ENCODE data around the gene HS6ST3. TPM values are rescaled to one million over a fixed set of nuclear protein-coding genes. Genes with fewer than 3 reads are reported as not detected.

HS6ST3 gene
- total RNA-seq, 1 donor from 2014 or later, result 1.3 TPM

DNA sequence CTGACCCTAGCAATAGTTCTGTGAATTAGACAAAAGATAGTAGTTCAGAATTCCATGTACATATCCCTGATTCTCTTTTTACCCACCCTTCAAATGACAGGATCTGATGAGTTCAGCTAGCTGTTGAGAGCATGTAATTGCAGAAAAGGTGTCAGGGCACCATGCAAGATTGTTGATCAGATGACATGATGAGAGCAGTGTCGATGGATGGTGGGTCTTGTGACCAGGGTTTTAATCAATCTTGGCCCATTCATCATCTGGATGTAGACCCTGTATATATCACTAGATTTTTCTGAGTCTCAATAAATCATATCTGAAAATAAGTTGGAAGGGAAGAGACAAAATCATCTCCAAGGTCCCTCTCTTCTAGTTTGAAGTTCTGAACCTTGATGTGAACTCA lies 525.3 kb downstream of the HS6ST3 start:
- H3K4me3 Mint-ChIP-seq (ENCODE audit: unreplicated experiment), result no peak overlapping the region
- no peaks in the 10 kb centered on the region for H3K36me3 Mint-ChIP-seq (ENCODE audit: unreplicated experiment)
- H3K4me1 Mint-ChIP-seq (ENCODE audit: low read depth, unreplicated experiment), result no peaks in the 10 kb centered on the region
- H3K27ac Mint-ChIP-seq (ENCODE audit: unreplicated experiment), result no peak overlapping the region
- DNase-seq, result no peak
- H3K9me3 Mint-ChIP-seq (ENCODE audit: unreplicated experiment), result no peaks in the 10 kb centered on the region
- TF ChIP-seq, protein P1, sequence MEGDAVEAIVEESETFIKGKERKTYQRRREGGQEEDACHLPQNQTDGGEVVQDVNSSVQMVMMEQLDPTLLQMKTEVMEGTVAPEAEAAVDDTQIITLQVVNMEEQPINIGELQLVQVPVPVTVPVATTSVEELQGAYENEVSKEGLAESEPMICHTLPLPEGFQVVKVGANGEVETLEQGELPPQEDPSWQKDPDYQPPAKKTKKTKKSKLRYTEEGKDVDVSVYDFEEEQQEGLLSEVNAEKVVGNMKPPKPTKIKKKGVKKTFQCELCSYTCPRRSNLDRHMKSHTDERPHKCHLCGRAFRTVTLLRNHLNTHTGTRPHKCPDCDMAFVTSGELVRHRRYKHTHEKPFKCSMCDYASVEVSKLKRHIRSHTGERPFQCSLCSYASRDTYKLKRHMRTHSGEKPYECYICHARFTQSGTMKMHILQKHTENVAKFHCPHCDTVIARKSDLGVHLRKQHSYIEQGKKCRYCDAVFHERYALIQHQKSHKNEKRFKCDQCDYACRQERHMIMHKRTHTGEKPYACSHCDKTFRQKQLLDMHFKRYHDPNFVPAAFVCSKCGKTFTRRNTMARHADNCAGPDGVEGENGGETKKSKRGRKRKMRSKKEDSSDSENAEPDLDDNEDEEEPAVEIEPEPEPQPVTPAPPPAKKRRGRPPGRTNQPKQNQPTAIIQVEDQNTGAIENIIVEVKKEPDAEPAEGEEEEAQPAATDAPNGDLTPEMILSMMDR (IDR thresholded peaks at IDR 0.05; ENCODE audit: partially characterized antibody, unreplicated experiment), result no peak
- H3K27me3 Mint-ChIP-seq (ENCODE audit: unreplicated experiment), result no peaks in the 10 kb centered on the region

DNA sequence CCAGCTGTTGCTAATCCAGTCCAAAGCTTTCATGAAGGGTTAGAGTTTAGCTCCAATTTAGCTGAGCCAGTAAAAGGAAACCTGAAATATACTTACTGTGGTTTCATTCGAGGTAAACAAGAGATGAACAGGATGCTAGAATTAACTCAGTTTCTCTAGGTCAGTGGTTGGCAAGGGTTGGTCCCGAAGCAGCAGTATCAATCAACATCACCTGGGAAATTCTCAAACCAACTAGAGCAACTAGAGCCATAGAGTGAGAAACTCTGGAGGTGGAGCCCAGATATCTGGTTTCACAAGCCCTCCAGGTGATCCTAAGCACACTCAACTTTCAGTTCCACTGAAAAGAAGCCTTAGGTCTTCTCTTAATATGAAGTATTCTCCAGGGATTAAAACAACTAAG lies 527.6 kb downstream of the HS6ST3 start:
- Mint-ChIP-seq H3K36me3 (ENCODE audit: unreplicated experiment) (no peaks in the 10 kb centered on the region), H3K27me3 (ENCODE audit: unreplicated experiment) (no peaks in the 10 kb centered on the region), H3K27ac (ENCODE audit: unreplicated experiment) (no peak overlapping the region), H3K4me3 (ENCODE audit: unreplicated experiment) (no peak overlapping the region), H3K4me1 (ENCODE audit: low read depth, unreplicated experiment) (no peaks in the 10 kb centered on the region), H3K9me3 (ENCODE audit: unreplicated experiment) (no peaks in the 10 kb centered on the region)
- TF ChIP-seq, protein P1 (IDR thresholded peaks at IDR 0.05; ENCODE audit: partially characterized antibody, unreplicated experiment), result no peak
- DNase-seq, result no peak

DNA sequence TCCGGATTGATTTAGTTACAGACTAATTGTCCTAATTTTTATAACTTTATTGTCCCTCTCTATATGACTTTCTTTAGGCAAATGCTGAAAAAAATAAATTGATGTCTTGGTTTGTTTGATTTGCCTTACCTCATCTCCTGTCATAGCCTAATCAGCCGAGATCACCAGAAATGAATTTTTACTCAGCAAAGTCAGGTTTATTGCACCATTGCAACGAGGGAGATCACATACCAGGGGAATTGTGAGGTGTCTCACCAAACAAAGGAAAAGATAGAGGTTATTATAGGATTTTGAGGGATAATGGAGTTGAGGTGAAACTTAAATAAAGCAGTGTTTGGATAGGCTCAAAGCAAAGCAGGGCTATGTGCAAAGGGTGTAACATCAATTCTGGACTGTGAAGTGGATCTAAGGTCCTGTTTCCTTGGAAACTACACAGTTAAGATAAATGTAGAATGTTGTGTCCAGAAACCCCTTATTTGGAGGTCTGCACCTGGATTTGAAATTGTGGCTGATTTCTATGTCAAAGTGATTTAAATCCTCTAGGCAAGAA lies 531.8 kb downstream of the HS6ST3 start:
- H3K27ac Mint-ChIP-seq (ENCODE audit: unreplicated experiment), result no peak overlapping the region
- H3K4me1 Mint-ChIP-seq (ENCODE audit: low read depth, unreplicated experiment), result no peaks in the 10 kb centered on the region
- no peak for DNase-seq
- H3K9me3 Mint-ChIP-seq (ENCODE audit: unreplicated experiment), result no peaks in the 10 kb centered on the region
- TF ChIP-seq, protein P1 (IDR thresholded peaks at IDR 0.05; ENCODE audit: partially characterized antibody, unreplicated experiment), result no peak
- H3K27me3 Mint-ChIP-seq (ENCODE audit: unreplicated experiment), result no peaks in the 10 kb centered on the region
- no peak overlapping the region for H3K4me3 Mint-ChIP-seq (ENCODE audit: unreplicated experiment)
- no peaks in the 10 kb centered on the region for H3K36me3 Mint-ChIP-seq (ENCODE audit: unreplicated experiment)

DNA sequence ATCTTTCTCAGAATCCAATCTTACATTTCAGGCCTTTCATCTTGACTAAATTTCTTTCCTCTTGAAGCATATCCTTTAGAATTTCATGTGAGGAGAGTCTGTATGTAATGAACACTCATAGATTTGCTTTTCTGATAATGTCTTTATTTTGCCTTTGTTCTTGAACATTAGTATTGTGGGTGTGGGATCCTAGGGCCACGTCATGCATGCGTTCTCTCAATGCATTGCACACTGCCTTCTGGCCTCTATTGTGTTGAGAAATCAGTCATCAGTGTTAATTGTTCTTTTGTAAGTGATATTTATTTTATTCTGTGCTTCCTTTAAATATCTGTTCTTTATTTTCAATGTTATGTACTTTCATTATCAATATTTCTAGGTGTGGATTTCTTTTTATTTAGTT lies 539.4 kb downstream of the HS6ST3 start:
- Mint-ChIP-seq H3K9me3 (ENCODE audit: unreplicated experiment) (no peaks in the 10 kb centered on the region), H3K36me3 (ENCODE audit: unreplicated experiment) (no peaks in the 10 kb centered on the region), H3K4me1 (ENCODE audit: low read depth, unreplicated experiment) (no peaks in the 10 kb centered on the region), H3K27me3 (ENCODE audit: unreplicated experiment) (no peaks in the 10 kb centered on the region), H3K4me3 (ENCODE audit: unreplicated experiment) (no peak overlapping the region), H3K27ac (ENCODE audit: unreplicated experiment) (no peak overlapping the region)
- TF ChIP-seq, protein P1 (IDR thresholded peaks at IDR 0.05; ENCODE audit: partially characterized antibody, unreplicated experiment), result no peak
- no peak for DNase-seq

DNA sequence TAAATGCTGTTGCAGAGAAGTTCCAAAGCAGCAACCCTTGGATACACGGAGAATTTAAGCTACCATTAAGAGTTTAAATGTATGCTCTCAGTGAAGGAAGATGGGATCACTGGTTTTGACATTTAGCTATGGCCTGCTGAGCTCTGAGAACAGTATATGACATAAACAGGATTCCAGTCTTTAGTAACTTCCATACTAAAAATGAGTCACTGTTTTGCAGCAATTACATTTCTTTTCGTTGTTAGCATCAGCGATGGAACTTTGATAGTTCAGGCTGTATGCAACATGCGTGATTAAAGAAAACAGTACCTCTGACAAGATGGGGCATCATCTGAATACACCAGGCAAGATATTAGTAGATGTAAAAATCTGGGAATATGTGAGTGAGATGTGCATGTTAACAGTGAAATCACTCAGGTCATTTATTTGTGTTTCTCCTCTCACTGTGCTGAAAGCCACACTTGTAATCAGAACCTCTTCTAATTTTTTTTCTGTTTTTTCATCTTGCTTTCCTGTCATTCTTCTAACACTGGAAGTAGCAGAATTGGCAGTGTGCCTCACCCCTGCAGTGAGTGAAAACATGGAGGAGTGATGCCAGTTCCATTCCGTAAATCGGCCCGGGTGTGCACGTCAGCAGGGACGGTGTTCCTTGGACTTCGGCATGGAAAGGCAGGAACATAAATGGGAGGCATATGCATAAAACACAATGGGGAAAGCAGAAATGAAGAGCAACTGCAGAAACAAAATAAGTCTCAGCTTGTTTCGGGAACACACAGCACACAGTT lies 542.8 kb downstream of the HS6ST3 start:
- DNase-seq, result no peak
- TF ChIP-seq, protein P1 (IDR thresholded peaks at IDR 0.05; ENCODE audit: partially characterized antibody, unreplicated experiment), result no peak
- H3K4me1 Mint-ChIP-seq (ENCODE audit: low read depth, unreplicated experiment), result no peaks in the 10 kb centered on the region
- no peaks in the 10 kb centered on the region for H3K27me3 Mint-ChIP-seq (ENCODE audit: unreplicated experiment)
- H3K9me3 Mint-ChIP-seq (ENCODE audit: unreplicated experiment), result no peaks in the 10 kb centered on the region
- no peak overlapping the region for H3K27ac Mint-ChIP-seq (ENCODE audit: unreplicated experiment)
- no peaks in the 10 kb centered on the region for H3K36me3 Mint-ChIP-seq (ENCODE audit: unreplicated experiment)
- no peak overlapping the region for H3K4me3 Mint-ChIP-seq (ENCODE audit: unreplicated experiment)
